Embryonic facial prominence (tissue), 1 donor: ENCODE results near the gene TSEN34.
"Not testable (repeated sequence)": the region's sequence is repeated elsewhere in the genome, so short reads cannot be mapped to it uniquely, and the experiment has no call there.

Experiments used
- DNase-seq: peaks from one replicate; pipeline ENCODE4 v3.0.0-alpha.2; 2016; ENCODE audit errors: extremely low spot score

The TSEN34 gene

DNA sequence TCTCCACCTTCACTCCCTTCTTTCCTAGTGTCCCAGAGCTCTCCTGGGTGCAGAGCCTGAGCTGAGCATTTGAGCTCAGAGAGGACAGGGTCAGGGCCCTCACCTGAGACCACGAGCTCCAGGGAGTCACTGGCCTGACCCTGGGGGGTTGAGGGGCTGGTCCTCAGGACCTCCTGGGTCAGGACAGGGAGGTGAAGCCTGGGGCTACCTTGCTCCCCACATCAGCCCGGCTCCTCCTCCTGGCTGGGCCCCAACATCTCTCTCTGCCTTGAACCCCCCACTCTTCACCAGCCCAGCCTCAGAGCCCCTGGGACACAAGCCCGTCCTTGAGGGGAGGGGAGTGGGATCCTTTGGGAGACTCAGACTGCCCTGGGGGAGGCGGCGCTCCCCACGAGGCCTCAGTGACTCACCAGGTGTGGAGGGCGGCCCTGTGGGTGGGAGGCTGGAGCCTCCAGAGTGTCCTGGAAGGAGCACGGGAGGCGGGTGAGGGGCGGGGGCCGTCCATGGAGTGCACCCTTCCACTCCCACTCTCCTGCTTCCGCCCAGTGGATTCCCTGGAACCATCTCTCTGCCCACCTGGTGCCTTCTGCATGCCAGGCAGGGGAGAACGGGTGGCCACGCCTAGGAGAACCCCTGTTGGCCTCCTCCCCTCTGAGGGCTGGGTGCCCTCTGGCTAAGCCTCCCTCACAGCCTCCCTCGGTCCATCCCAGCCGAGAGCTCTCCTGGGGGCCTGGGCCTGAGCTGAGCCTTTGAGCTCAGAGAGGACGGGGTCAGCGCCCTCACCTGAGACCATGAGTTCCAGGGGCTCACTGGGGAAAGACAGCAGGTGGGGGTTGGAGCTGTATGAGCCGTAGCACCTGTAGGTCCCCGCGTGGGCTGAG lies 48.6 kb downstream of the TSEN34 start:
- DNase-seq, result not testable (repeated sequence)

DNA sequence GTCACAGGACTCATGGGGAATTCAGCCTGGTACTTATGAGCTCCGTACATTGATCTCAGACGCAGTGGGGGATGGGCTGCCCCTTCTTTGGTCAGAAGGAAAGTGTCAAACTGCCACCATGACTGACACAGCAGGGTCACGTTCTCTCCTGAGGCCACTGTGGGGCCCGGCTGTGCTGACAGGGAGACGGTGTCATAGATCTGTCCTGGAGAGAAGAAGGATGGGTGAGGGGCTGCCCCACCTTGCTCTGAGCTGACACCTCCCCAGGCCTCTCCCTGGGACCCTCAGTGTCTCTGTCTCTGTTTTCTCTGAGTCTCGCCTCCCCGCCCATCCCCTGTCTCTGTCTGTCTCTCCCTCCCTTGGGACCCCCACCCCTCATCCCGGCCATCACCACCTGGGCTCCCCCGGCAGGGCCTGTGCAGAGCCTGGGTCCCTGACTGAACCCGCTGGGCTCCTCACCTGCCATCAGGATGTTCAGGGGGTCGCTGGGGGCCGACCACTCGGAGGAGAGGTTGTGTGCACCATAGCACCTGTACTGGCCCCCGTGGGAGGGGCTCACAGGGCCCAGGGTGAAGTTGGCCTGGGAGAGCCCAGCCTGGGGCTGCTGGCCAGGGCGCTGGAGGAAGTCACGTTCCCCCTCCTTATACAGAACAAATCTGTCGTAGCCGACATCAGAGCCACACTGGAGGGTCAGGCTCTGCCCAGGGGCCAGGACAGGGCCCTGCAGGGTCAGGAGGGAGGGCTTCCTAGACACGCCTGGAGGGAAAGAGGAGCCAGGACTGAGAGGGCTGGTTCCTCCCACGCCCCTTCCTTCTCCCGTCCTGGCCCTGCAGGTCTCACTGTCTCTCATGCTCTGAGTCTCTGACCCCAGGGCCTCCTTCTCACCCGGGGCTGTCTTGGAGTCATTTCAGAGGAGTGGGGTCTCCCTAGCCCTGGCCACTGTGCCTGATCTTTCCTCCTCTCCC lies 49.5 kb downstream of the TSEN34 start:
- not testable (repeated sequence) for DNase-seq

DNA sequence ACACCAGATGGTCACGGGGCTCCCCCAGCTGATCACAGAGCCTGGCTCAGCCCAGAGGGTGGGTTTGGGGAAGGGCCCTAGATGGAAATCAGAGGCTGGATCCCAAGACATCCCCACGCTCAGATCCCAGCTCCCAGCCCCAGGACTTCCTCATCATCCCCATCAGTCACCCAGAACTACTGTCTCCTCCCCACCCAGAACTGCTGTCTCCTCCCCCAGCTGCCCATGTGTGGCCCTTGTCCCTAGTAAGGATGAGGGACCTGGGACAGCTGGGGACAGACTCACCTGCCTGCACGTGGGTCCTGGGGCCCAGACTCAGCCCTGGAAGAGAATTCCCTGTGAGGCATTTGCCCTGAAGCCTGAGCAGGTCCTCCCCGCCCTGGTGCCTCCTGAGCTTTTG lies 51.1 kb downstream of the TSEN34 start:
- DNase-seq, result not testable (repeated sequence)

DNA sequence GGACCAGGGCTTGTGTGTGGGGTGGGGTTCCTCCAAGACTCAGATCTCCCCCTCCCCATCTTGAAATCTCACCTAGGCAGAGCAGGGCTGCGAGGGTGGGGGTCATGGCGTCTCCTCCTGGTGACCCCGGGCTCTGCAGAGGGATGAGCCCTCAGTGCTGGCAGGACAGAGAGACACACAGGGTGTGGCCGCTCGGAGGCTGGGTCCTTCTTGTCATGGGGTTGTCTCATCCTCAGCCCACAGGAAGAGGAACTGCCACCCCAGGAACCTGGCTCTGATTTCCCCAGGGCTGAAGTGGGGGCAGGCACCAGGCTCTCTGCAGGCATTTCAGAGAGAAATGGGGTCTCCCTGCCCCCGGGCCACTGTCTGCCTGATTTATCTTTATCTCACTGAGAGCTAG lies 51.5 kb downstream of the TSEN34 start, which contains the start of gene LILRA6:
Gene LILRA6, minus strand, starts transcription at position 145 of the 400 bp plus-strand sequence.
- DNase-seq, result not testable (repeated sequence)

DNA sequence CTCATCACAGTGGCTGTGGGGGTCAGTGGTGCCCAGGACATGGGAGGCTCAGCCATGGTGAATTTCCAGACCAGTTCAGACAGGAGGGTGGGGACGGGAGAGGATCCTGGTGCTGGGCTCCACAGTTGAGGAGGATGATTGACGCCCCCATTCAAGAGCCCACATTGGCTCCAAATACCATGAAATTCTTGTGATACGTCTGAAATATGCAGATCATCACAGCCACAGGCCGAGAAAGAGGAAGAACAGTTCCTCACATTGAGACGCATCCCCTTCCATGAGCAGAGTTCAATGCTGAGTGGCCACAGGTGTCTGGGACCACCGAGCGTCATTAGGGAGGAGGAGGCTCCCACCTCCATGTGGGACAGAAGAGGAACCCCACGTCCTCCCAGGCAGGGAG lies 52.7 kb downstream of the TSEN34 start:
- not testable (repeated sequence) for DNase-seq
